ENCODE measurements around the gene GRIN2A.

DNA sequence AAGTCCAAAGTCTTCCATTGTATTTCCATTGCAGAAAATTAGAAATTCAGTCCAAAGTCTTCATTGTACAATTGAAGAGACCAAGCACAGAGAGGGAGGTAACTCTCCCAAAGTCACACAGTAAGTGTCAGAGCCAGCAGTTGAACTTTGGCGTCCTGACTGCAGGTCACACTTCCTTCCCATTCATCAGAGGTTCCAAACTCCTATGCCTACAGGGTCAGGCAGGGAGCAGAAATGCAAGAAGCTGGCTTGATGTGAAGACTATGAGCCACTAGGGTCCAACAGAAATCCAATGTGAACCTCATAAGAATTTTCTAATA, 44.7 kb upstream of the GRIN2A start:
- TF ChIP-seq EZH2 (IDR thresholded peaks at IDR 0.05; ENCODE audit: insufficient read depth, poor library complexity, severe bottlenecking) (no peak), EZH2phosphoT487 (IDR thresholded peaks at IDR 0.05; ENCODE audit: insufficient read depth, low read depth) (no peak)

All from GM23248 (cell line).